Neural cell (in vitro differentiated cells): ENCODE data around the gene TRMT1. TPM values are rescaled to one million over a fixed set of nuclear protein-coding genes. Genes with fewer than 3 reads are reported as not detected.

Experiments used
- H2AFZ ChIP-seq: fragments of 200-600, 300-800 bp; sonication (generic), shearing (Covaris generic); 2 replicates; pipeline ENCODE4 v1.6.0; 2014; ENCODE audit warnings: low read depth, mild to moderate bottlenecking, antibody characterized with exemption, low read length, moderate library complexity
- H3F3A ChIP-seq: fragments of 200-600 bp; shearing (Covaris generic); 2 replicates; pipeline ENCODE4 v1.6.1; 2016; ENCODE audit warnings: mild to moderate bottlenecking, moderate library complexity, mixed read lengths, antibody characterized with exemption, low read length; ENCODE audit not compliant: insufficient read depth, poor library complexity, severe bottlenecking
- H3K27ac ChIP-seq: fragments of 200-600, 300-800 bp; sonication (generic), shearing (Covaris generic); 2 replicates; pipeline ENCODE4 v1.5.1; 2014; ENCODE audit warnings: mild to moderate bottlenecking, low read length, moderate library complexity
- H3K27me3 ChIP-seq: fragments of 300-800, 200-600 bp; sonication (generic), shearing (Covaris generic); 2 replicates; pipeline ENCODE4 v1.6.0; 2014; ENCODE audit warnings: mild to moderate bottlenecking, low read depth, low read length, moderate library complexity; ENCODE audit not compliant: insufficient read depth
- H3K36me3 ChIP-seq: fragments of 300-800, 200-600 bp; sonication (generic), shearing (Covaris generic); 2 replicates; pipeline ENCODE4 v1.5.1; 2014; ENCODE audit warnings: mild to moderate bottlenecking, antibody characterized with exemption, low read length, moderate library complexity; ENCODE audit not compliant: insufficient read depth
- H3K4me2 ChIP-seq: fragments of 300-800, 200-600 bp; sonication (generic), shearing (Covaris generic); 2 replicates; pipeline ENCODE4 v1.6.0; 2014; ENCODE audit warnings: mild to moderate bottlenecking, low read length
- H3K4me3 ChIP-seq: fragments of 300-800, 200-600 bp; sonication (generic), shearing (Covaris generic); 2 replicates; pipeline ENCODE4 v1.5.1; 2014; ENCODE audit warnings: mild to moderate bottlenecking, low read length, moderate library complexity
- H3K79me2 ChIP-seq: fragments of 200-600 bp; shearing (Covaris generic); replicated peaks from 2 replicates; pipeline ENCODE4 v1.6.0; 2014; ENCODE audit warnings: mild to moderate bottlenecking, low read length, moderate library complexity; ENCODE audit not compliant: insufficient read depth
- H3K9ac ChIP-seq: fragments of 300-800, 200-600 bp; sonication (generic), shearing (Covaris generic); 2 replicates; pipeline ENCODE4 v1.6.1; 2016; ENCODE audit warnings: mild to moderate bottlenecking, low read length, mixed read lengths
- H3K9me2 ChIP-seq: fragments of 200-600 bp; shearing (Covaris generic); 2 replicates; pipeline ENCODE4 v1.6.1; 2016; ENCODE audit warnings: mild to moderate bottlenecking, low read length, mixed read lengths; ENCODE audit not compliant: insufficient read depth
- H3K9me3 ChIP-seq: fragments of 200-600, 300-800 bp; sonication (generic), shearing (Covaris generic); 2 replicates; pipeline ENCODE4 v1.6.1; 2016; ENCODE audit warnings: mild to moderate bottlenecking, mixed run types, low read length, moderate library complexity, mixed read lengths
- H4K20me1 ChIP-seq: fragments of 200-600 bp; shearing (Covaris generic); 2 replicates; pipeline ENCODE4 v1.6.1; 2016; ENCODE audit warnings: mild to moderate bottlenecking, mixed run types; ENCODE audit not compliant: insufficient read depth
- CTCF ChIP-seq: fragments of 450-650 bp; IDR thresholded peaks from 2 replicates; pipeline ENCODE4 v1.5.1; 2014; ENCODE audit warnings: antibody characterized with exemption, mild to moderate bottlenecking, moderate library complexity; ENCODE audit not compliant: poor library complexity, severe bottlenecking
- EZH2 ChIP-seq: fragments of 200-600, 300-800 bp; shearing (Covaris generic), sonication (generic); IDR thresholded peaks from 2 replicates; pipeline ENCODE4 v1.6.1; 2014; ENCODE audit warnings: antibody characterized with exemption, low read length, borderline replicate concordance, mild to moderate bottlenecking; ENCODE audit not compliant: insufficient read depth, poor library complexity, severe bottlenecking
- MXI1 ChIP-seq: fragments of 450-650 bp; conservative IDR thresholded peaks from 2 replicates; pipeline ENCODE4 v1.6.1; 2014; ENCODE audit warnings: antibody characterized with exemption, mild to moderate bottlenecking; ENCODE audit not compliant: poor library complexity, severe bottlenecking
- POLR2AphosphoS5 ChIP-seq: IDR thresholded peaks from 2 replicates; pipeline ENCODE4 v1.6.1; 2012
- RAD21 ChIP-seq: fragments of 450-650 bp; conservative IDR thresholded peaks from 2 replicates; pipeline ENCODE4 v1.6.1; 2014; ENCODE audit warnings: antibody characterized with exemption, mild to moderate bottlenecking, moderate library complexity
- REST ChIP-seq: IDR thresholded peaks from 2 replicates; pipeline ENCODE4 v1.6.1; 2012; ENCODE audit warnings: borderline replicate concordance
- polyA plus RNA-seq: library from polyadenylated mRNA; depleted of rRNA; stranded (reverse); fragments of >200 nt; gene quantifications from 2 replicates; pipeline ENCODE4 v1.2.3, GENCODE V29; 2014

TRMT1 gene
- polyA plus RNA-seq, 1 donor from 2014 or later: 94.4 TPM

GRCh38 chr19:13076787-13077186 lies 39.8 kb downstream of the TRMT1 start:
- Histone ChIP-seq H2AFZ (no peak overlapping the region), H3K9me3 (no peaks in the 10 kb centered on the region), H3K9ac (no peak overlapping the region), H3F3A (no peaks in the 10 kb centered on the region), H3K4me2 (no peak overlapping the region), H3K36me3 (no peaks in the 10 kb centered on the region), H3K27ac (no peak overlapping the region), H3K9me2 (no peaks in the 10 kb centered on the region), H3K27me3 (no peaks in the 10 kb centered on the region), H4K20me1 (no peaks in the 10 kb centered on the region), H3K79me2 (no peaks in the 10 kb centered on the region), H3K4me3 (no peak overlapping the region)
- TF ChIP-seq RAD21: no peak

- Histone ChIP-seq H3K4me3 (no peak overlapping the region), H3K9ac (no peak overlapping the region), H3K9me2 (no peaks in the 10 kb centered on the region), H3K4me2 (no peak overlapping the region), H3F3A (no peaks in the 10 kb centered on the region), H3K27me3 (no peaks in the 10 kb centered on the region), H3K36me3 (no peaks in the 10 kb centered on the region), H3K27ac (no peak overlapping the region), H3K79me2 (no peaks in the 10 kb centered on the region), H3K9me3 (no peaks in the 10 kb centered on the region), H4K20me1 (no peaks in the 10 kb centered on the region), H2AFZ (no peak overlapping the region)
- TF ChIP-seq EZH2 (no peak), MXI1 (no peak), POLR2AphosphoS5 (no peak), REST (no peak)
Measured at GRCh38 chr19:13076320-13076719, 40.2 kb downstream of the TRMT1 start.

DNA sequence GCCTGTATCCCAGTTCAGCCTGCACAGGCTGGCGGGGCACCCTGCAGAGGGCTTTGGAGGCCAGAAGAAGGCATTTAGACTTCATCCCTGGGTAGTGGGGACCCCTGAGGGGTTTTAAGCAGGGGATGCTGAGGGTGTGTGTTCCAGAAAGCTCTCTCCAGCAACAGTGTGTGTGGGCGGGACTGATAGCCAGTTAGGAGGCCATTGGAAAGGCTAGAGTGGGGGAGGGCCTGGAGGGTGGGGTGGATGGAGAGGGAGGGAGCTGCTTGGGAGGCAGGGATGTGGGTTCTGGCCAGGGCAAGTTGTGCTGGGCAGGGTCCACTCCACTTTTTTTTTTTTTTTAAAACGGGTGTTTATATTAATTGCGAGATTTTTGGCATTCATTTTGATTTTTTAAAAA lies 42.2 kb downstream of the TRMT1 start:
- H4K20me1 ChIP-seq: no peaks in the 10 kb centered on the region
- TF ChIP-seq POLR2AphosphoS5 (no peak), REST (no peak), CTCF (no peak), RAD21 (no peak)
- no peaks in the 10 kb centered on the region for H3K79me2 ChIP-seq
- H3F3A ChIP-seq: no peaks in the 10 kb centered on the region
- no peak overlapping the region for H3K4me2 ChIP-seq
- no peak overlapping the region for H3K27ac ChIP-seq
- H3K36me3 ChIP-seq: no peaks in the 10 kb centered on the region
- H3K4me3 ChIP-seq: no peak overlapping the region
- H3K9me3 ChIP-seq: no peaks in the 10 kb centered on the region
- H3K9me2 ChIP-seq: no peaks in the 10 kb centered on the region
- H3K9ac ChIP-seq: no peak overlapping the region
- no peaks in the 10 kb centered on the region for H3K27me3 ChIP-seq
- H2AFZ ChIP-seq: no peak overlapping the region
